ENCODE results near the gene GOLGA8K.
"Not testable (repeated sequence)": the region's sequence is repeated elsewhere in the genome, so short reads cannot be mapped to it uniquely, and the experiment has no call there.

GRCh38 chr15:32370064-32370463, 33.0 kb downstream of the GOLGA8K start:
- not testable (repeated sequence) for TF ChIP-seq CTCF, POLR2A (IDR thresholded peaks at IDR 0.05)

Data from vagina (tissue), 2 donors.